Activated CD8-positive, alpha-beta T cell treated with anti-CD3 and anti-CD28 coated beads for 36 hours (primary cell): Measurements from ENCODE around the gene NUSAP1. TPM values are rescaled to one million over a fixed set of nuclear protein-coding genes. Genes with fewer than 3 reads are reported as not detected.
"Not testable (repeated sequence)": the region's sequence is repeated elsewhere in the genome, so short reads cannot be mapped to it uniquely, and the experiment has no call there.

Experiments
- ATAC-seq: fragments of 200-7000 bp; cut with Tn5 transposase; one replicate; pipeline ENCODE4 v1.10.0; 2021; ENCODE audit warnings: mild to moderate bottlenecking, moderate library complexity
- CTCF ChIA-PET: fragments of 350-600 bp; sonication (Branson Sonifier 250); formaldehyde crosslinking; loops from one replicate; lab custom pipeline; 2021; ENCODE audit warnings: antibody characterized with exemption; lab: Charles Lee
- POLR2A ChIA-PET: fragments of 350-600 bp; sonication (Branson Sonifier 250); formaldehyde crosslinking; loops from one replicate; lab custom pipeline; 2021; ENCODE audit warnings: antibody characterized with exemption; lab: Charles Lee
- DNase-seq: peaks from one replicate; pipeline ENCODE4 v3.0.0-alpha.2; 2020
- H3K27ac Mint-ChIP-seq: one replicate; pipeline ENCODE4 v1.8.0; 2021; ENCODE audit warnings: mild to moderate bottlenecking, mixed read lengths
- H3K27me3 Mint-ChIP-seq: one replicate; pipeline ENCODE4 v1.8.0; 2021; ENCODE audit warnings: mixed read lengths
- H3K36me3 Mint-ChIP-seq: one replicate; pipeline ENCODE4 v1.8.0; 2021; ENCODE audit warnings: low read depth, mixed read lengths
- H3K4me1 Mint-ChIP-seq: one replicate; pipeline ENCODE4 v1.8.0; 2021; ENCODE audit warnings: low read depth, mixed read lengths
- H3K4me3 Mint-ChIP-seq: one replicate; pipeline ENCODE4 v1.8.0; 2021; ENCODE audit warnings: mild to moderate bottlenecking, moderate library complexity, mixed read lengths
- H3K9me3 Mint-ChIP-seq: one replicate; pipeline ENCODE4 v1.8.0; 2021; ENCODE audit warnings: mixed read lengths
- intact Hi-C: fragments of 100-400 bp; cut with micrococcal nuclease; formaldehyde crosslinking; loops from one replicate; pipeline ENCODE4 v1.10.0; 2022
- total RNA-seq, 2 experiments: library from RNA; stranded (reverse); gene quantifications; one replicate each; pipeline ENCODE4 v1.2.3, GENCODE V29; 2021
- TF ChIP-seq, protein P1 (sequence below): fragments of 200-600 bp; IDR thresholded peaks from one replicate; pipeline ENCODE4 v1.8.0; 2022; ENCODE audit warnings: antibody characterized with exemption, mild to moderate bottlenecking

Gene NUSAP1
- total RNA-seq, 2 experiments from 2014 or later = 163 to 170 TPM

DNA sequence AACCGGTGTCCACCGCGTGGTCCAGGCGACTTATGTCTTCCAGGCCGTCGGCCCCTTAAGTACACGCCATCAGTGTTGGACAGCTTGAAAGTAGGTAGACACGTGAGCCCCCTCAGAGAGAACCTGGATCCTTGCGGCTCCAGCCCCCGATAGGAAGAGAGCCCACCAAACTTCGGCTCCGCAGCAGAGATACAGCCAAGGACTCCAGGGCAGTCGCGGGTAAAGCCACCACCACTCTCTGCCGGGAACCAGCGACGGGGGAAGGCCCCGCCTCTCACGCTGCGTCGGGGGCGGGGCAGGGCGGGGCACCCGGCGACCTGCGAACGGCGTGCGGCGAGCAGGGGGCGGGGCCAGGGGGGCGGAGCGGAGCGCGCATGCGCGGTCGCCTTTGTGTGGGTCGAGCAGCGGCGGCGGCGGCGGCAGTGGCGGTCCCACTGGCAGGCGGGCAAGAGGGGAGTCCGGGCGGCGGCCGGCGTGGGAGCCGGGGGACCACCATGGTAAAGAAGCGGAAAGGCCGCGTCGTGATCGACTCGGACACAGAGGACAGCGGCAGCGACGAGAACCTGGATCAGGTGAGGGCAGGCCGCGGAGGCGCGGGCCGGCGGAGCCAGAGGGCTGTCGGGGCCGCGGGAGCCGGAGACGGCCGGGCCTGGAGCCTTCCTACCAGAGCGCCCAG is 84.2 kb downstream of the NUSAP1 start, which contains the start of gene RTF1:
TSS of gene RTF1 (plus strand) at position 354 of the 676 bp plus-strand sequence. CDS start at position 375, 21 bp downstream.
- peaks cover 14% of the 10 kb centered on the region for H3K36me3 Mint-ChIP-seq
- H3K4me3 Mint-ChIP-seq = peak within 1 kb of the TSS; percentile 92
- ChIA-PET POLR2A (interaction anchor here (1.0 to 2.0 kb wide), 6 partner anchors 10 to 133 kb away, joined by 3 to 5 read pairs (median 4); partner anchors contain the start of genes NUSAP1 and OIP5), CTCF (interaction anchor here (1.0 to 1.3 kb wide), 2 partner anchors 15 to 394 kb away, joined by 3 read pairs; partner anchors contain the start of gene NDUFAF1)
- H3K4me1 Mint-ChIP-seq = peaks cover 30% of the 10 kb centered on the region
- H3K27ac Mint-ChIP-seq = peak within 1 kb of the TSS; percentile 86
- ATAC-seq (peak; percentile 97), DNase-seq (peak; percentile 96)
- H3K9me3 Mint-ChIP-seq = no peaks in the 10 kb centered on the region
- TF ChIP-seq, protein P1, sequence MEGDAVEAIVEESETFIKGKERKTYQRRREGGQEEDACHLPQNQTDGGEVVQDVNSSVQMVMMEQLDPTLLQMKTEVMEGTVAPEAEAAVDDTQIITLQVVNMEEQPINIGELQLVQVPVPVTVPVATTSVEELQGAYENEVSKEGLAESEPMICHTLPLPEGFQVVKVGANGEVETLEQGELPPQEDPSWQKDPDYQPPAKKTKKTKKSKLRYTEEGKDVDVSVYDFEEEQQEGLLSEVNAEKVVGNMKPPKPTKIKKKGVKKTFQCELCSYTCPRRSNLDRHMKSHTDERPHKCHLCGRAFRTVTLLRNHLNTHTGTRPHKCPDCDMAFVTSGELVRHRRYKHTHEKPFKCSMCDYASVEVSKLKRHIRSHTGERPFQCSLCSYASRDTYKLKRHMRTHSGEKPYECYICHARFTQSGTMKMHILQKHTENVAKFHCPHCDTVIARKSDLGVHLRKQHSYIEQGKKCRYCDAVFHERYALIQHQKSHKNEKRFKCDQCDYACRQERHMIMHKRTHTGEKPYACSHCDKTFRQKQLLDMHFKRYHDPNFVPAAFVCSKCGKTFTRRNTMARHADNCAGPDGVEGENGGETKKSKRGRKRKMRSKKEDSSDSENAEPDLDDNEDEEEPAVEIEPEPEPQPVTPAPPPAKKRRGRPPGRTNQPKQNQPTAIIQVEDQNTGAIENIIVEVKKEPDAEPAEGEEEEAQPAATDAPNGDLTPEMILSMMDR = no peak
- no peaks in the 10 kb centered on the region for H3K27me3 Mint-ChIP-seq
- intact Hi-C loops = no loop called here

DNA sequence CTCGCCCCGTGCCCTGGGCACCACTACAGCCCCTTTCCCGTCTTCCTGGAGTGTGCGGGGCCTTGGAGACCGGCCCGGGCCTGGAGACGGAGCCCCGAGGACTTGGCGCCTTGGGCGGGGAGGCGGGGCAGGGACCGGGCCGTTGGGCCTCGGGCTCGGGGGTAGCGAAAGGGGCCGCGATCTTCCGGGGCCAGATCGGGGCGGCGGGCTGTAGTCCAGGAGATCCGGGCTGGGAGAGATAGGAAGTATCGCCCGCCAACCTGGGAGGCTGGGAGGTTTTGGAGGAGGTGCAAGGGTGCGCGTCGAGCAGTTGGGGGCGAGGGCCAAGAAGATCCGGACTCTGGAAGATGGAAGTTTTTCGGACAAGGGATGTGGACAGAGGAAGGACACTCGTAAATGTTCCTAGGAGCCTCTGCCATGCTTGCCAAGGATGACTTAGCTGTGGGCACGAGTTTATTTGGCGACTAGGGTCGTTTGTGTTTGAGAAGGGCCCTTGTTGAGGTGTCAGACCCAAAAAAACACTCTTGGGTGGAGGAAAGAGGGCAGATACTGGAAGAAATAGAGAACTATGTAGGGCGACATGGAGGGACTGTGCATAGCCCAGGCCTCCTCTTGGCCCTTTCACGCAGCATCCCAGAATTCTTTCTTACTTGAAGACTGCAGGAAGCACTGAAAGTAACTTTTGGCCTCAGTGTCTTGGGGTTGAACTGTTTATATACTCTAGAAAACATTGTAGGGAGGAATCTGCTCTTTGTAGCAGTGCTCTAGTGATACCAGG is 84.9 kb downstream of the NUSAP1 start:
- DNase-seq (peak; percentile 40), ATAC-seq (peak; percentile 42)
- intact Hi-C loops = no loop called here
- Mint-ChIP-seq H3K27me3 (no peaks in the 10 kb centered on the region), H3K27ac (peak overlapping the region; percentile 79), H3K36me3 (peaks cover 14% of the 10 kb centered on the region), H3K4me1 (peaks cover 30% of the 10 kb centered on the region), H3K4me3 (peak overlapping the region; percentile 92), H3K9me3 (no peaks in the 10 kb centered on the region)
- POLR2A ChIA-PET = interaction anchor here (1.1 to 2.0 kb wide), 3 partner anchors 27 to 357 kb away, joined by 3 to 5 read pairs (median 4); partner anchors contain the start of gene MAPKBP1
- CTCF ChIA-PET = interaction anchor here (0.9 kb wide), 1 partner anchor 10 kb away, joined by 3 read pairs; no protein-coding TSS in a partner anchor
- TF ChIP-seq, protein P1 = no peak

GRCh38 chr15:41423979-41424659 is 91.4 kb downstream of the NUSAP1 start:
- peaks cover 26% of the 10 kb centered on the region for H3K4me1 Mint-ChIP-seq
- ChIA-PET POLR2A (no interaction called here), CTCF (no interaction called here)
- intact Hi-C loops = no loop called here
- DNase-seq (no peak), ATAC-seq (peak; percentile 89)
- H3K9me3 Mint-ChIP-seq = no peaks in the 10 kb centered on the region
- H3K27ac Mint-ChIP-seq = peak overlapping the region; percentile 67
- no peaks in the 10 kb centered on the region for H3K27me3 Mint-ChIP-seq
- peak overlapping the region; percentile 1 for H3K4me3 Mint-ChIP-seq
- H3K36me3 Mint-ChIP-seq = peaks cover 2% of the 10 kb centered on the region
- TF ChIP-seq, protein P1 = no peak

GRCh38 chr15:41424809-41425208 is 92.1 kb downstream of the NUSAP1 start:
- H3K4me1 Mint-ChIP-seq = peaks cover 30% of the 10 kb centered on the region
- POLR2A ChIA-PET = no interaction called here
- no peaks in the 10 kb centered on the region for H3K27me3 Mint-ChIP-seq
- DNase-seq (no peak), ATAC-seq (no peak)
- H3K9me3 Mint-ChIP-seq = no peaks in the 10 kb centered on the region
- CTCF ChIA-PET = interaction anchor here (1.1 kb wide), 1 partner anchor 92 kb away, joined by 3 read pairs; the partner anchor contains the start of genes NUSAP1 and OIP5
- peak overlapping the region; percentile 1 for H3K4me3 Mint-ChIP-seq
- intact Hi-C loops = no loop called here
- H3K36me3 Mint-ChIP-seq = peaks cover 2% of the 10 kb centered on the region
- TF ChIP-seq, protein P1 = no peak
- H3K27ac Mint-ChIP-seq = peak overlapping the region; percentile 67

- H3K36me3 Mint-ChIP-seq, H3K27me3 Mint-ChIP-seq: not testable (repeated sequence)
- CTCF ChIA-PET = interaction anchor here (1.1 kb wide), 1 partner anchor 93 kb away, joined by 3 read pairs; the partner anchor contains the start of genes NUSAP1 and OIP5
Measured at GRCh38 chr15:41425907-41426306, 93.2 kb downstream of the NUSAP1 start.

More at GRCh38 chr15:41425907-41426306, 93.2 kb downstream of the NUSAP1 start:
- ATAC-seq, POLR2A ChIA-PET, intact Hi-C loops, DNase-seq, H3K4me3 Mint-ChIP-seq, H3K9me3 Mint-ChIP-seq, H3K27ac Mint-ChIP-seq: not testable (repeated sequence)
- H3K4me1 Mint-ChIP-seq = peaks cover 26% of the 10 kb centered on the region
